IMR-90 (cell line): ENCODE data around the gene DBNDD1.

Experiments used
- CHD1 ChIP-seq: IDR thresholded peaks from 2 replicates; pipeline ENCODE4 v1.6.1; 2012; ENCODE audit warnings: low read depth, low read length, improper control_type of control experiment
- MXI1 ChIP-seq: IDR thresholded peaks from 2 replicates; pipeline ENCODE4 v1.6.1; 2012; ENCODE audit warnings: low read depth, mild to moderate bottlenecking, low read length, moderate library complexity, borderline replicate concordance
- POLR2A ChIP-seq: IDR thresholded peaks from 2 replicates; pipeline ENCODE4 v1.6.1; 2012; ENCODE audit warnings: mild to moderate bottlenecking, low read depth, low read length
- RFX5 ChIP-seq: IDR thresholded peaks from 2 replicates; pipeline ENCODE4 v1.8.0; 2012; ENCODE audit warnings: low read depth, mild to moderate bottlenecking, low read length, moderate library complexity
- SMC3 ChIP-seq: fragments of 150-350 bp; IDR thresholded peaks from 2 replicates; pipeline ENCODE4 v1.6.1; 2016; ENCODE audit warnings: low read depth, mild to moderate bottlenecking, antibody characterized with exemption, low read length, moderate library complexity
- TF ChIP-seq, protein P1 (sequence below): conservative IDR thresholded peaks from 2 replicates; pipeline ENCODE4 v1.5.1; 2012; ENCODE audit warnings: mild to moderate bottlenecking, low read depth, low read length, improper control_type of control experiment

DNA sequence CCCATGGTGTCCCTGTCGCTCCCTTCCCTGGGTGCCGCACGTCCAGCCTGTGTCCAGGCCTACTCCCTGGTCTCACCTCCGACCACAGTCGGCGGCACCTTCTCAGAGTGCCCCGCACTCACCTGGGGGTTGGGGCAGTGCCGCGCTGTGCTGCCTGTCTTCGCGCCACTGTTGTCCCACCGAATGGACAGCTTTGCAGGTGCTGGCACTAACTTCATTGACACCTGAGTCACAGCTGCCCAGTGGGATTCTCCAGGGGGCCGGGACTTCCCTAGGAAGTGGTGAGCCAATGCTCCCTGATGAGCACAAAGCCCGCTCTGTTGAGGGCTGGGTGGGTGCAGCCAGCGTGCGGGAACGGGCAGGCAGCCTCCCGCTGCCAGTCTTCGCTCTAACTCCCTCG, 24.3 kb upstream of the DBNDD1 start:
- TF ChIP-seq, protein P1, sequence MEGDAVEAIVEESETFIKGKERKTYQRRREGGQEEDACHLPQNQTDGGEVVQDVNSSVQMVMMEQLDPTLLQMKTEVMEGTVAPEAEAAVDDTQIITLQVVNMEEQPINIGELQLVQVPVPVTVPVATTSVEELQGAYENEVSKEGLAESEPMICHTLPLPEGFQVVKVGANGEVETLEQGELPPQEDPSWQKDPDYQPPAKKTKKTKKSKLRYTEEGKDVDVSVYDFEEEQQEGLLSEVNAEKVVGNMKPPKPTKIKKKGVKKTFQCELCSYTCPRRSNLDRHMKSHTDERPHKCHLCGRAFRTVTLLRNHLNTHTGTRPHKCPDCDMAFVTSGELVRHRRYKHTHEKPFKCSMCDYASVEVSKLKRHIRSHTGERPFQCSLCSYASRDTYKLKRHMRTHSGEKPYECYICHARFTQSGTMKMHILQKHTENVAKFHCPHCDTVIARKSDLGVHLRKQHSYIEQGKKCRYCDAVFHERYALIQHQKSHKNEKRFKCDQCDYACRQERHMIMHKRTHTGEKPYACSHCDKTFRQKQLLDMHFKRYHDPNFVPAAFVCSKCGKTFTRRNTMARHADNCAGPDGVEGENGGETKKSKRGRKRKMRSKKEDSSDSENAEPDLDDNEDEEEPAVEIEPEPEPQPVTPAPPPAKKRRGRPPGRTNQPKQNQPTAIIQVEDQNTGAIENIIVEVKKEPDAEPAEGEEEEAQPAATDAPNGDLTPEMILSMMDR: no peak
- TF ChIP-seq SMC3: no peak
- TF ChIP-seq MXI1: no peak
- TF ChIP-seq CHD1: no peak
- TF ChIP-seq POLR2A: no peak
- TF ChIP-seq RFX5: no peak
